SK-N-SH treated with all-trans-retinoic acid at 6 μM for 48 hours (cell line): Measurements from ENCODE around the gene RIMBP2.

Experiments
- ATAC-seq: fragments of 200-7000 bp; cut with Tn5 transposase; 3 replicates; pipeline ENCODE4 v1.9.1; 2020; ENCODE audit warnings: mild to moderate bottlenecking, moderate library complexity
- ARNTL ChIP-seq: fragments of 450-650 bp; formaldehyde crosslinking; IDR thresholded peaks from 2 replicates; pipeline ENCODE4 v1.5.0; 2020; ENCODE audit warnings: low read depth, mild to moderate bottlenecking, moderate library complexity, borderline replicate concordance
- BACH2 ChIP-seq: fragments of 250-450 bp; sonication (Bioruptor Pico); IDR thresholded peaks from 2 replicates; pipeline ENCODE4 v1.9.0; 2021; ENCODE audit warnings: mild to moderate bottlenecking, borderline replicate concordance
- CREB5 ChIP-seq: fragments of 250-450 bp; sonication (Bioruptor Pico); IDR thresholded peaks from 2 replicates; pipeline ENCODE4 v1.5.1; 2020; ENCODE audit warnings: low read depth, mild to moderate bottlenecking, moderate library complexity
- CSDC2 ChIP-seq: fragments of 250-450 bp; sonication (Bioruptor Pico); IDR thresholded peaks from 2 replicates; pipeline ENCODE4 v1.5.0; 2020; ENCODE audit warnings: mild to moderate bottlenecking, moderate library complexity
- CSRNP3 ChIP-seq: fragments of 250-450 bp; sonication (Bioruptor Pico); IDR thresholded peaks from 2 replicates; pipeline ENCODE4 v1.5.1; 2021; ENCODE audit warnings: mild to moderate bottlenecking, moderate library complexity
- ESRRG ChIP-seq: fragments of 250-450 bp; sonication (Bioruptor Pico); IDR thresholded peaks from 2 replicates; pipeline ENCODE4 v1.6.1; 2021; ENCODE audit warnings: mild to moderate bottlenecking
- GLIS3 ChIP-seq: fragments of 250-450 bp; sonication (Bioruptor Pico); IDR thresholded peaks from 2 replicates; pipeline ENCODE4 v1.5.0; 2020; ENCODE audit warnings: mild to moderate bottlenecking, moderate library complexity
- ISL1 ChIP-seq: fragments of 250-450 bp; sonication (Bioruptor Pico); IDR thresholded peaks from 2 replicates; pipeline ENCODE4 v2.1.2; 2022; ENCODE audit warnings: mild to moderate bottlenecking, moderate library complexity
- OSR1 ChIP-seq: fragments of 250-450 bp; sonication (Bioruptor Pico); IDR thresholded peaks from 2 replicates; pipeline ENCODE4 v1.8.0; 2022; ENCODE audit warnings: moderate library complexity, mild to moderate bottlenecking, inconsistent platforms
- PPARA ChIP-seq: fragments of 250-450 bp; sonication (Bioruptor Pico); IDR thresholded peaks from 2 replicates; pipeline ENCODE4 v1.5.0; 2020; ENCODE audit warnings: mild to moderate bottlenecking, borderline replicate concordance
- RARB ChIP-seq: fragments of 250-450 bp; sonication (Bioruptor Pico); IDR thresholded peaks from 2 replicates; pipeline ENCODE4 v1.8.0; 2021; ENCODE audit warnings: mild to moderate bottlenecking, moderate library complexity
- TCF4 ChIP-seq: fragments of 250-450 bp; sonication (Bioruptor Pico); IDR thresholded peaks from 2 replicates; pipeline ENCODE4 v1.8.0; 2021; ENCODE audit warnings: mild to moderate bottlenecking, moderate library complexity, borderline replicate concordance
- TSHZ2 ChIP-seq: fragments of 250-450 bp; sonication (Bioruptor Pico); IDR thresholded peaks from 2 replicates; pipeline ENCODE4 v1.5.0; 2020; ENCODE audit warnings: mild to moderate bottlenecking, moderate library complexity
- ZC3H10 ChIP-seq: fragments of 250-450 bp; sonication (Bioruptor Pico); IDR thresholded peaks from 2 replicates; pipeline ENCODE4 v1.5.1; 2021; ENCODE audit warnings: mild to moderate bottlenecking, moderate library complexity
- ZFP3 ChIP-seq: fragments of 250-450 bp; sonication (Bioruptor Pico); IDR thresholded peaks from 2 replicates; pipeline ENCODE4 v1.5.0; 2020; ENCODE audit warnings: mild to moderate bottlenecking, moderate library complexity
- ZFP30 ChIP-seq: fragments of 450-650 bp; formaldehyde crosslinking; IDR thresholded peaks from 2 replicates; pipeline ENCODE4 v1.5.0; 2022; ENCODE audit warnings: mild to moderate bottlenecking, moderate library complexity
- ZNF565 ChIP-seq: fragments of 450-650 bp; formaldehyde crosslinking; conservative IDR thresholded peaks from 2 replicates; pipeline ENCODE4 v1.5.0; 2020; ENCODE audit warnings: low read depth, mild to moderate bottlenecking, moderate library complexity
- ZNF70 ChIP-seq: fragments of 450-650 bp; formaldehyde crosslinking; IDR thresholded peaks from 2 replicates; pipeline ENCODE4 v1.5.0; 2020; ENCODE audit warnings: mild to moderate bottlenecking, moderate library complexity
- TF ChIP-seq, protein P1 (sequence below): fragments of 250-450 bp; sonication (Bioruptor Pico); IDR thresholded peaks from 2 replicates; pipeline ENCODE4 v1.8.0; 2021; ENCODE audit warnings: low read depth, mild to moderate bottlenecking, moderate library complexity, borderline replicate concordance

The RIMBP2 gene

DNA sequence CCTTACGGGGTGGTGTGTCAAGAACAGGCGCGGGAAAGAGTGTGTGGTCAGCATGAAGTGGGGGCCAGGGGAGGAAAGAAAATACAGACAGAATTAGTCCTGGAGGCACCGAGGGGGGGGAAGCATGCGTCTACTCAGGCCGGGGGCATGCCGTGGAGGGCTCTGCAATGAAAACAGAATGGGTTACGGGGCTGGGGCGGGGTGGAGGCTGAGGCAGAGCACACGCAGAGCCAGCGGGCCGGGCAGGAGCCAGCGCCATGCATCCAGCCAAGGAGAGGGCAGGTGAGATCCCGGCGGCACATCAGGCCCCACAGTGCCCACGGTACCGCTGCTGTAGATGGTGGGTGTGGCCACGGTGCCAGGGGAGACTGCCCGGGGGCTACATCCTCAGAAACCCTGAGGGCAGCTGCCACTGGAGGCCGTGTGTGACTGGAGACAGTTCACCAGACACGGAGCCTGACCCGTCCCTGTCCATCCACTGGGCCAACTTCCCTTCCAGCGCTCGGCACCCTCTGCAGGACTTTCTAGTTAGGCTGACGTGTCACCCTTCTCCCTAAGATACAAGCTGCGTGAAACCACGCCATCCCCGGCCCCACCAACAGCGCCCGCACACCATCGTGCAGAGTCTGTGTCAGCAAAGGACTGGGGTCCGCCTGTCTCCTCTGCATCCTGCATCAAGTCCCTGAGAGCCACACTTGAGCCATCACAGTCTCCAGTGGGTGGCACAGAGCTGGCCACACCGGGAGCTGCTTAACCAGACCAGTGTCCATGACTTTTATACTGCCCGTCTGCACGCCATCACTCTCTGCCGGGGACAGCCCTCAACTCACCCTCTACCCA, 291.0 kb downstream of the RIMBP2 start (continued):
- no peak for TF ChIP-seq CSRNP3 (CRISPR knock-in tag)
- TF ChIP-seq ZFP3 (CRISPR knock-in tag) = no peak
- TF ChIP-seq ISL1 (CRISPR knock-in tag) = no peak

DNA sequence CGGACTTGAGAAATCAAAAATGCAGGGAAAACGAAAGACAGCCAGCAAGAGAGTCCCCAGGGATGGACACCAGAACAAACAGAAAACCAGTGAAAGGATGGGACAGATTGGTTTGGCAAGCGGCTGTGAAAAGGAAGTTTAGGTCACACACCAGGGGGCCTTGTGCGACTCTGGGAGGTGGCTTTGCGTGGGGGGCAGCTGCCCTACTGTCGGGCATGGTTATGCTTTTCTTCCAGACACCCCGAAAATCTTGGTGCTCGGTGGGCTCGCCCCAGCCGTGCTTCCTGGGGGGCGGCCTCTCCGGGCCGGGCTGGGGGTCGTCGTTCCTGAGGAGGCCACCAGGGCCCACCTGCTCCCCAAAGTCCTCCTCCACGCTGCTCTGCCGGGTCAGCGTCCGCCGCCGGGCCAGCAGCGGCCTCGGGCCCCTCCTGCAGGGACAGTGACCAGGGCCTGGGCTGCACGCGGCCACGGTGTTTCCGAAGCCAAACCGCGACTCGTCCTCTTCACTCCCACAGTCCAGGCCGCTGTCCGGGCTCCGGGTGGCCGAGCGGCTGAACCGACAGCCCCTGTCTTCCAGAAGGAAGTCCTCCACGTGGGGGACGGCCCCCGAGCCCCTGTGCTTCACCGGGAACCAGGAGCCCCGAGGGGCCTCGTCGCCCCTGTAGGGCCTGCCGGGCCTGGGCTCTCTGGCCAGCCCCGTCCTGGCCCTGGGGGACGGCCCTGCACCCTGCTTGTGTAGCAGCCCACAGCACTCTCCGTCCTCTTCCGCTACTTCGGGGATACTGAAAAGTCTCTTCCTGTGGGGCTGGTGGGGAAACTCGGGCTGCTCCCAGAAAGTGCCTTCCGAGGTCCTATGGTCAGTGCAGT, 291.9 kb downstream of the RIMBP2 start:
- TF ChIP-seq ZNF565 = no peak
- TF ChIP-seq, protein P1, sequence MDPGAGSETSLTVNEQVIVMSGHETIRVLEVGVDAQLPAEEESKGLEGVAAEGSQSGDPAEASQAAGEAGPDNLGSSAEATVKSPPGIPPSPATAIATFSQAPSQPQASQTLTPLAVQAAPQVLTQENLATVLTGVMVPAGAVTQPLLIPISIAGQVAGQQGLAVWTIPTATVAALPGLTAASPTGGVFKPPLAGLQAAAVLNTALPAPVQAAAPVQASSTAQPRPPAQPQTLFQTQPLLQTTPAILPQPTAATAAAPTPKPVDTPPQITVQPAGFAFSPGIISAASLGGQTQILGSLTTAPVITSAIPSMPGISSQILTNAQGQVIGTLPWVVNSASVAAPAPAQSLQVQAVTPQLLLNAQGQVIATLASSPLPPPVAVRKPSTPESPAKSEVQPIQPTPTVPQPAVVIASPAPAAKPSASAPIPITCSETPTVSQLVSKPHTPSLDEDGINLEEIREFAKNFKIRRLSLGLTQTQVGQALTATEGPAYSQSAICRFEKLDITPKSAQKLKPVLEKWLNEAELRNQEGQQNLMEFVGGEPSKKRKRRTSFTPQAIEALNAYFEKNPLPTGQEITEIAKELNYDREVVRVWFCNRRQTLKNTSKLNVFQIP = no peak
- TF ChIP-seq GLIS3 (CRISPR knock-in tag) = no peak
- TF ChIP-seq PPARA (CRISPR knock-in tag) = no peak
- no peak for TF ChIP-seq BACH2
- TF ChIP-seq ZFP30 (CRISPR knock-in tag) = no peak
- TF ChIP-seq OSR1 (CRISPR knock-in tag) = no peak
- TF ChIP-seq CREB5 (CRISPR knock-in tag) = no peak
- no peak for TF ChIP-seq CSDC2 (CRISPR knock-in tag)
- TF ChIP-seq TCF4 (CRISPR knock-in tag) = no peak
- no peak for TF ChIP-seq ARNTL (CRISPR knock-in tag)
- no peak for TF ChIP-seq ZNF70
- TF ChIP-seq TSHZ2 (CRISPR knock-in tag) = no peak
- ATAC-seq = no peak

DNA sequence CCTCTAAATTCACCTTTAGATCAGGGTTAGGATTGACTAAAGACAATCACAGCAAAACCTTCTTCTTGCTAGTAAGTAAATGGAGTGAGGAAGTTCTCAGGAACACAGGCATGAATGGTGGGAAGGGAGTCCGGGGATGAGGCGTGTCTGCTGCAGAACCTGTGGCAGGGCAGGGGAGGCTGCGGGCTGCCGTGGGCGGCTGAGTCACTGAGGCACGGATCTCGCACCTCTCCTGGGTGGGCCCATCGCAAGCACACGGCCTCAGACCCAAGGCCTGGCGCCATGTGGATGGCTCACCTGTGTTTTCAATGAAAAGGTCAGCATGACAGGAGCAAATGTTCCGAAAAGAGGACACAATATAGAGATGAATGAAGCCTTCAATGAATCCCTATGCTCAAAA, 293.0 kb downstream of the RIMBP2 start:
- no peak for TF ChIP-seq ZNF565
- TF ChIP-seq TSHZ2 (CRISPR knock-in tag) = no peak
- TF ChIP-seq GLIS3 (CRISPR knock-in tag) = no peak
- TF ChIP-seq ESRRG (CRISPR knock-in tag) = no peak
- no peak for TF ChIP-seq ZFP30 (CRISPR knock-in tag)
- no peak for TF ChIP-seq ZFP3 (CRISPR knock-in tag)
- TF ChIP-seq CSDC2 (CRISPR knock-in tag) = no peak
- TF ChIP-seq, protein P1 = no peak
- no peak for TF ChIP-seq TCF4 (CRISPR knock-in tag)
- no peak for TF ChIP-seq CSRNP3 (CRISPR knock-in tag)
- TF ChIP-seq RARB (CRISPR knock-in tag) = no peak
- no peak for TF ChIP-seq ZC3H10 (CRISPR knock-in tag)
- ATAC-seq = no peak
